Osteoblast (primary cell): ENCODE data around the gene NFKB1. TPM values are rescaled to one million over a fixed set of nuclear protein-coding genes. Genes with fewer than 3 reads are reported as not detected.

ENCODE experiments used
- DNase-seq: peaks from one replicate; pipeline ENCODE4 v3.0.0; 2011; ENCODE audit warnings: low spot score, mixed read lengths; ENCODE audit not compliant: insufficient read length; ENCODE audit errors: missing footprints
- H2AFZ ChIP-seq: 2 replicates; pipeline ENCODE4 v1.6.0; 2011; ENCODE audit warnings: mild to moderate bottlenecking, low read length
- H3K27ac ChIP-seq: 2 replicates; pipeline ENCODE4 v1.5.1; 2011; ENCODE audit warnings: mild to moderate bottlenecking, low read depth, low read length, moderate library complexity
- H3K27me3 ChIP-seq: 2 replicates; pipeline ENCODE4 v1.6.0; 2012; ENCODE audit warnings: mild to moderate bottlenecking, control low read depth, inconsistent platforms, low read length, moderate library complexity; ENCODE audit not compliant: insufficient read depth
- H3K36me3 ChIP-seq: 2 replicates; pipeline ENCODE4 v1.5.1; 2011; ENCODE audit warnings: mild to moderate bottlenecking, low read length, control low read depth, moderate library complexity; ENCODE audit not compliant: insufficient read depth
- H3K4me1 ChIP-seq: 2 replicates; pipeline ENCODE4 v1.5.1; 2011; ENCODE audit warnings: mild to moderate bottlenecking, low read length, control low read depth, moderate library complexity; ENCODE audit not compliant: insufficient read depth
- H3K4me2 ChIP-seq: 2 replicates; pipeline ENCODE4 v1.6.0; 2011; ENCODE audit warnings: mild to moderate bottlenecking, low read length; ENCODE audit not compliant: insufficient read depth
- H3K4me3 ChIP-seq: fragments of 200-600 bp; sonication (generic); 3 replicates; pipeline ENCODE4 v1.5.1; 2012; ENCODE audit warnings: mild to moderate bottlenecking, low read length, inconsistent platforms; ENCODE audit not compliant: insufficient read depth
- H3K79me2 ChIP-seq: 2 replicates; pipeline ENCODE4 v1.6.0; 2012; ENCODE audit warnings: mild to moderate bottlenecking, low read length, control low read depth, inconsistent platforms; ENCODE audit not compliant: insufficient read depth
- H3K9me3 ChIP-seq: 2 replicates; pipeline ENCODE4 v1.5.1; 2011; ENCODE audit warnings: low read depth, low read length, control low read depth
- H4K20me1 ChIP-seq: 2 replicates; pipeline ENCODE4 v1.6.0; 2012; ENCODE audit warnings: mild to moderate bottlenecking, low read length, control low read depth; ENCODE audit not compliant: insufficient read depth
- total RNA-seq: library from RNA; depleted of rRNA; stranded (reverse); fragments of >200 nt; gene quantifications from 2 replicates; pipeline ENCODE4 v1.2.3, GENCODE V29; 2012
- TF ChIP-seq, protein P1 (sequence below): IDR thresholded peaks from 2 replicates; pipeline ENCODE4 v1.5.1; 2011; ENCODE audit warnings: mild to moderate bottlenecking, low read depth, low read length, moderate library complexity; ENCODE audit errors: extremely low read depth

Gene NFKB1
- total RNA-seq, 1 donor: 27.1 TPM

DNA sequence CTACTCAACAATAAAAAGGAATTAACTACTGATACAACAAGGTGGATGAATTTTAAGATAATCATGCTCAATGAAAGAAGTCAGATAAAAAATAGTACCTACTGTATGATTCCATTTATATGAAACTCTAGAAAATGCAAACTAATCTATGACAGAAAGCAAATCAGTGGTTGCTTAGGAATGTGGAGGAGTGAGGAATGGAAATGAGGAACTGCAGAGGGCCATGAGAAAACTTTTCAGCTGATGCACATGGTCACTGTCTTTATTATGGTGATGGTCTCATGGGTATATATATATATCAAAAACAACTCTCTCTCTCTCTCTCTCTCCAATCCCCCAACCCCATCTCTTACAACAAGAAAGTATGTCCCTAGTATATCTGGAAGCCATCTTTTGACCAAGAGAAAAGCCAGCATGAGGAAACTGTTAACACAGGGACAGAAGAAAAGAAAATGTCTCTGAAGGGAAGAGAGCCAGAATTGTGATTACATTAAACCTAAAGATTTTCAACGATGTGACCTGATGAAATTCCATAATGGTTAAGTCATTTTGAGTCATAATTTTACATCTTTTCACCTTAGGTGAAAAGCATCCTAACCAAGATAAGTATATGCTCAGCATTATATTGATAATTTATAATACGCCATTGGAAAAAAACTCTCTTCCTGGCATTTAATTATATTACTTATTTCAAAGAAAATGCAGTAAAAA lies 8.5 kb upstream of the NFKB1 start:
- Histone ChIP-seq H3K4me2 (no peak overlapping the region), H3K27ac (no peak overlapping the region), H3K79me2 (no peaks in the 10 kb centered on the region), H3K4me3 (no peak overlapping the region), H4K20me1 (no peaks in the 10 kb centered on the region), H3K4me1 (no peaks in the 10 kb centered on the region), H3K9me3 (no peaks in the 10 kb centered on the region), H3K36me3 (no peaks in the 10 kb centered on the region), H3K27me3 (no peaks in the 10 kb centered on the region), H2AFZ (no peak overlapping the region)
- no peak for DNase-seq
- TF ChIP-seq, protein P1, sequence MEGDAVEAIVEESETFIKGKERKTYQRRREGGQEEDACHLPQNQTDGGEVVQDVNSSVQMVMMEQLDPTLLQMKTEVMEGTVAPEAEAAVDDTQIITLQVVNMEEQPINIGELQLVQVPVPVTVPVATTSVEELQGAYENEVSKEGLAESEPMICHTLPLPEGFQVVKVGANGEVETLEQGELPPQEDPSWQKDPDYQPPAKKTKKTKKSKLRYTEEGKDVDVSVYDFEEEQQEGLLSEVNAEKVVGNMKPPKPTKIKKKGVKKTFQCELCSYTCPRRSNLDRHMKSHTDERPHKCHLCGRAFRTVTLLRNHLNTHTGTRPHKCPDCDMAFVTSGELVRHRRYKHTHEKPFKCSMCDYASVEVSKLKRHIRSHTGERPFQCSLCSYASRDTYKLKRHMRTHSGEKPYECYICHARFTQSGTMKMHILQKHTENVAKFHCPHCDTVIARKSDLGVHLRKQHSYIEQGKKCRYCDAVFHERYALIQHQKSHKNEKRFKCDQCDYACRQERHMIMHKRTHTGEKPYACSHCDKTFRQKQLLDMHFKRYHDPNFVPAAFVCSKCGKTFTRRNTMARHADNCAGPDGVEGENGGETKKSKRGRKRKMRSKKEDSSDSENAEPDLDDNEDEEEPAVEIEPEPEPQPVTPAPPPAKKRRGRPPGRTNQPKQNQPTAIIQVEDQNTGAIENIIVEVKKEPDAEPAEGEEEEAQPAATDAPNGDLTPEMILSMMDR: no peak

DNA sequence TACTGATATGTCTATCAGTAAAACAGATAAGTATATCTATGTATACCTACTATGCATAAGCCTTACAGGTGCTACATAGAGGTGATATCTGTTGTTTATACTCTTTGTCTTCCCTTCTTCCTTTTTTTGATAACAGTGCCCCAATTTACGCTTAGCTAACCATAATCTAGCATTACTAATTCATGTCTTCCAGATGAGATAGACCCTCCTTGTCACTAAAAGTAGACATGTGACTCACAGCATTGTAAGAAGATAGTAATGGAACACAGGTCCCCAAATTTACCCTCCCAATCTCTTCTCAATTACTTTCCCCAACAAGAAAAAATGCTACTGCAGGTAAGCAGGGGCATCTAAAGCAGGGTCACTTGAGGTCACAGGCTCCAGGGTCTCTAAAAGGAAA lies 7.9 kb upstream of the NFKB1 start:
- Histone ChIP-seq H3K79me2 (no peaks in the 10 kb centered on the region), H2AFZ (no peak overlapping the region), H3K27me3 (no peaks in the 10 kb centered on the region), H3K36me3 (no peaks in the 10 kb centered on the region), H4K20me1 (no peaks in the 10 kb centered on the region), H3K4me3 (no peak overlapping the region), H3K4me1 (no peaks in the 10 kb centered on the region), H3K9me3 (no peaks in the 10 kb centered on the region), H3K4me2 (no peak overlapping the region), H3K27ac (no peak overlapping the region)
- no peak for DNase-seq
- TF ChIP-seq, protein P1: no peak

DNA sequence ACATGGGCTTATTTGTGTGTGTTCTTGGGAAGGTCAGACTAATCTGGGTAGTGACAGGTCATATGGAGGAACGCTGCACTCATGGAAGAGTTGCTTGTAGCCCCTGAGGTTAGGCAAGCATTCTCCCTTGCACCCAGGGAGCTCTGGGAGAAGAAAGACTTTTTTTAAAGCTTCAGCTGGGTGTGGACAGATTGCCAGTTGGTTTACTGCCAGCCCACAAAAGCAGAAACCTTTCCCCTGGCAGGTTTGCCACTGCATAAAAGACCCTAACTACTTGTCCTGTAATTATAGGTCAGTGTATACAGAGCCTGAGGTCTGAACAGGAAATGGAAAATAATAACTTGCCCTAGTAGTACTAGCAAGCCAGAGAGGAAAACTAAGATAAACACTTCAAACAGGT lies 7.4 kb upstream of the NFKB1 start:
- no peaks in the 10 kb centered on the region for H4K20me1 ChIP-seq
- H3K27me3 ChIP-seq: no peaks in the 10 kb centered on the region
- no peak overlapping the region for H2AFZ ChIP-seq
- H3K4me2 ChIP-seq: no peak overlapping the region
- no peaks in the 10 kb centered on the region for H3K9me3 ChIP-seq
- no peaks in the 10 kb centered on the region for H3K79me2 ChIP-seq
- no peak overlapping the region for H3K4me3 ChIP-seq
- H3K4me1 ChIP-seq: no peaks in the 10 kb centered on the region
- DNase-seq: no peak
- H3K27ac ChIP-seq: no peak overlapping the region
- no peaks in the 10 kb centered on the region for H3K36me3 ChIP-seq
- TF ChIP-seq, protein P1: no peak

DNA sequence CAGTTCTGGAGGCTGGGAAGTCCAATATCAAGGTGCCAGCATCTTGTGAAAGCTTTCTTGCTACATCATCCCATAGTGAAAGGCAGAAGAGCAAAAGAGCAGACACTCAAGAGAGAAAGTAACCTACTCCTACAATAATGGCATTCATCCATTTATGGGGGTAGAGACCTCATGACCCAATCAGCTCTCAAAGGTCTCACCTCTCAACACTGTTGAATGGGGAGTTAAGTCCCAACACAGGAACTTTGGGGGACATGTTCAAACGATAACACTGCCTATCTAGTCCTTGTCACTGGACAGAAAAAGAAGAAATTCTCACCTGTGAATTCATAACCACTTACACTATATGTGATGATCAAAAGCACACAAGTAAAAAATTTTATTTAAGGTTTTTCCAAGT lies 6.6 kb upstream of the NFKB1 start:
- H3K4me3 ChIP-seq: no peak overlapping the region
- H3K4me2 ChIP-seq: no peak overlapping the region
- H3K27me3 ChIP-seq: no peaks in the 10 kb centered on the region
- H3K4me1 ChIP-seq: no peaks in the 10 kb centered on the region
- H3K79me2 ChIP-seq: no peaks in the 10 kb centered on the region
- TF ChIP-seq, protein P1: no peak
- no peaks in the 10 kb centered on the region for H3K9me3 ChIP-seq
- H3K27ac ChIP-seq: no peak overlapping the region
- no peaks in the 10 kb centered on the region for H4K20me1 ChIP-seq
- H3K36me3 ChIP-seq: no peaks in the 10 kb centered on the region
- DNase-seq: no peak
- H2AFZ ChIP-seq: no peak overlapping the region
